Gastrocnemius medialis (tissue), 4 donors: Measurements from ENCODE around the gene HSD17B14. TPM values are rescaled to one million over a fixed set of nuclear protein-coding genes. Genes with fewer than 3 reads are reported as not detected.
"Not testable (repeated sequence)": the region's sequence is repeated elsewhere in the genome, so short reads cannot be mapped to it uniquely, and the experiment has no call there.

Experiments used
- ATAC-seq, 2 donors: fragments of 150-250 bp; one replicate each; pipeline ENCODE4 v1.9.1; 2016
- DNase-seq, 2 donors: peaks; one replicate each; pipeline ENCODE4 v3.0.0-alpha.2; 2019
- H3K27ac ChIP-seq, 4 donors: fragments of 200-600 bp; sonication (generic); 1 replicate in 1 of 4; 2 replicates in 3 of 4; pipeline ENCODE4 v1.5.1; 2016 to 2018; ENCODE audit warnings: mild to moderate bottlenecking in 2 of 4, moderate library complexity in 1 of 4
- H3K27me3 ChIP-seq, 3 donors: fragments of 200-600 bp; sonication (generic) in 2 of 3; 1 replicate in 1 of 3; 2 replicates in 2 of 3; pipeline versions ENCODE4 v1.5.1 to v1.6.0; 2016 to 2019; ENCODE audit warnings: mild to moderate bottlenecking in 1 of 3, moderate library complexity in 1 of 3
- H3K36me3 ChIP-seq, 2 donors: fragments of 200-600 bp; sonication (generic) in 1 of 2; one replicate each; pipeline ENCODE4 v1.5.1; 2017 to 2018
- H3K4me1 ChIP-seq, 2 donors: fragments of 200-600 bp; sonication (generic) in 1 of 2; one replicate each; pipeline ENCODE4 v1.5.1; 2016 to 2017; ENCODE audit warnings: mild to moderate bottlenecking in 2 of 2
- H3K4me3 ChIP-seq, 4 donors: fragments of 200-600 bp; sonication (generic) in 3 of 4; 1 replicate in 1 of 4; 2 replicates in 3 of 4; pipeline ENCODE4 v1.5.1; 2016 to 2019; ENCODE audit warnings: mild to moderate bottlenecking in 2 of 4
- H3K9me3 ChIP-seq, 3 donors: fragments of 200-600 bp; sonication (generic) in 2 of 3; 1 replicate in 1 of 3; 2 replicates in 2 of 3; pipeline ENCODE4 v1.5.1; 2016 to 2019
- POLR2A ChIP-seq, 2 donors: fragments of 450-650 bp; IDR thresholded peaks; one replicate each; pipeline ENCODE4 v1.6.1; 2017; ENCODE audit warnings: antibody characterized with exemption in 2 of 2, mild to moderate bottlenecking in 2 of 2, moderate library complexity in 2 of 2
- in situ Hi-C, 4 donors: fragments of 200-750 bp; cut with MboI; loops; one replicate each; pipeline versions ENCODE4 v1.15.0 to v1.8.0; 2017; ENCODE audit warnings: low sequenced_read_pairs in 4 of 4
- intact Hi-C: fragments of 100-400 bp; cut with DNase I; formaldehyde crosslinking; loops from one replicate; pipeline ENCODE4 v1.15.1; 2023; ENCODE audit warnings: low total_unique reads
- total RNA-seq, 4 donors: library from RNA; depleted of rRNA; stranded (reverse); fragments of >200 nt; gene quantifications; one replicate each; pipeline versions ENCODE4 v1.1.0 to v1.2.3, GENCODE V29; 2016
- TF ChIP-seq, protein P1 (sequence below), 5 experiments: fragments of 450-650 bp in 3 of 5; fragments of 200-600 bp in 2 of 5; sonication (generic) in 2 of 5; IDR thresholded peaks in 4 of 5; conservative IDR thresholded peaks in 1 of 5; 1 replicate in 4 of 5; 2 replicates in 1 of 5; pipeline ENCODE4 v1.5.1; 2016 to 2019; ENCODE audit warnings: antibody characterized with exemption in 5 of 5, mild to moderate bottlenecking in 3 of 5, moderate library complexity in 3 of 5

HSD17B14 gene
- 1 to 10 TPM in 3 of 4 donors, not detected in 1; 1.2 to 1.9 (median 1.7) TPM for total RNA-seq

DNA sequence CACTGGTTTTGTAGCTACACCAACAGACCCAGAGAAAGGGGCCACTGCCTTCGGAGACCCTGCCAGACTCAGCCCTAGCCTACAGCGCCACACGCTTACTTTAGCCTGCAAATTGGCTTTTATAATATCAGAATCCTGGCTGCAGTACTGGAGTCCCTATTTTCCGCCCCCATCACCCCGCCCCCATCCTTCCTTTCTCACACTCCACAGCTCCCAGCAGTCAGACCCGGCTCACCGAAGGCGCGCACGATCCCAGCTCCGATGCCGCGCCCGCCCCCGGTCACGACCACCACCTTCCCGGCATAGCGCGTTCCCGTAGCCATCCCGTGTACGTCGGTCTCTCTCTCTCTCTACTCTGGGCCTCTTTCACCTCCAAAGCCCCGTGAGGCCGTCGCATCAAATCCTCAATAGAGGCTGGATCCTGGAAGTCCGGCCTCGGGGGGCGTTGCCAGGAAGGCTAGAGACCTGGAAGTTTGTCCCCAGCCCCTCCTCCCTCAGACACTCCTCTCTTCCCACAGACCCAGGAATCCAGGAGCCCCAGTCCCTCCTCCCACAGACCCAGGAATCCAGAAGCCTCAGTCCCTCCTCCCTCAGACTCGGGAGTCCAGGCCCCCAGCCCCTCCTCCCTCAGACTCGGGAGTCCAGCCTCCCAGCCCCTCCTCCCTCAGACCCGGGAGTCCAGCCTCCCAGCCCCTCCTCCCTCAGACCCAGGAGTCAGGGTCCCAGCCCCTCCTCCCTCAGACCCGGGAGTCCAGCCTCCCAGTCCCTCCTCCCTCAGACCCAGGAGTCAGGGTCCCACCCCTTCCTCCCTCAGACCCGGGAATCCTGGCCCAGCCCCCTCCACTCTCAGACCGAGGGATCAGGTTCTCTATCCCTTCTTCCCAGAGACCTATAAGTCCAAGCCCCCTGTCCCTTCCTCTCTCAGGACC lies at the start of gene HSD17B14:
TSS of gene HSD17B14 (minus strand) at position 403 of the 929 bp plus-strand sequence. CDS start at position 323, 80 bp downstream.
- Histone ChIP-seq H3K4me3 (peak within 1 kb of the TSS; percentile 24 to 42 (median 34)), H3K9me3 (no peaks in the 10 kb centered on the region), H3K27ac (peak within 1 kb of the TSS; percentile 65 to 72 (median 66)), H3K36me3 (no peaks in the 10 kb centered on the region), H3K4me1 (peaks cover 0 to 7% of the 10 kb centered on the region in 2 donors), H3K27me3 (no peaks in the 10 kb centered on the region)
- intact Hi-C loops, result loop anchor here (5.0 kb wide), 1 partner anchor 94 kb away; the partner anchor contains the start of gene RASIP1
- no peak for DNase-seq
- TF ChIP-seq POLR2A (IDR thresholded peaks at IDR 0.05), result no peak
- TF ChIP-seq, protein P1, sequence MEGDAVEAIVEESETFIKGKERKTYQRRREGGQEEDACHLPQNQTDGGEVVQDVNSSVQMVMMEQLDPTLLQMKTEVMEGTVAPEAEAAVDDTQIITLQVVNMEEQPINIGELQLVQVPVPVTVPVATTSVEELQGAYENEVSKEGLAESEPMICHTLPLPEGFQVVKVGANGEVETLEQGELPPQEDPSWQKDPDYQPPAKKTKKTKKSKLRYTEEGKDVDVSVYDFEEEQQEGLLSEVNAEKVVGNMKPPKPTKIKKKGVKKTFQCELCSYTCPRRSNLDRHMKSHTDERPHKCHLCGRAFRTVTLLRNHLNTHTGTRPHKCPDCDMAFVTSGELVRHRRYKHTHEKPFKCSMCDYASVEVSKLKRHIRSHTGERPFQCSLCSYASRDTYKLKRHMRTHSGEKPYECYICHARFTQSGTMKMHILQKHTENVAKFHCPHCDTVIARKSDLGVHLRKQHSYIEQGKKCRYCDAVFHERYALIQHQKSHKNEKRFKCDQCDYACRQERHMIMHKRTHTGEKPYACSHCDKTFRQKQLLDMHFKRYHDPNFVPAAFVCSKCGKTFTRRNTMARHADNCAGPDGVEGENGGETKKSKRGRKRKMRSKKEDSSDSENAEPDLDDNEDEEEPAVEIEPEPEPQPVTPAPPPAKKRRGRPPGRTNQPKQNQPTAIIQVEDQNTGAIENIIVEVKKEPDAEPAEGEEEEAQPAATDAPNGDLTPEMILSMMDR (IDR thresholded peaks at IDR 0.05 in 4 of 5, conservative IDR thresholded peaks at IDR 0.05 in 1 of 5), result peak in 1 of 5 experiments; percentile 33
- in situ Hi-C loops, result no loop called here
- ATAC-seq, result peak in 1 of 2 donors; percentile 17

DNA sequence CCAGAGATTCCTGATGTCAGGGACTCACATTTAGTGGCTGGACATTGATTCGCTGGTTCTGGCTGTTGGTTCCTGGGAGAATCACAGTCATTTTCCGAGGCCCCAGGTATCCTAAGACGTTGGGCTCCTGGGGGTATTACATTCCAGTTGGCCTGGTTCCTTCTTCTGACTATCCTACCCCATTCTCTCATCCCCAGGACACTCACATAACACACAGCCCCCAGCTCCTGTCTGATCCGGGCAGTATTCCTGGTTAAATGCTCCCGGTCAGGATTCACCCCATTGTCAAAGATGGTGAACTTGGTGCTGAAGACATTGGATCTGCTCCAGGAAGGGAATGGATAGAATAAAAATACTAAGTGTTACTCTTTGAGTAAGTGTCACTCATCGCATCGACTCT lies 47.4 kb upstream of the HSD17B14 start:
- H3K27ac ChIP-seq, result no peak overlapping the region
- TF ChIP-seq POLR2A (IDR thresholded peaks at IDR 0.05), result no peak
- TF ChIP-seq, protein P1 (IDR thresholded peaks at IDR 0.05 in 4 of 5, conservative IDR thresholded peaks at IDR 0.05 in 1 of 5), result no peak
- no peak overlapping the region for H3K4me3 ChIP-seq
- intact Hi-C loops (no loop called here), in situ Hi-C loops (no loop called here)
- H3K27me3 ChIP-seq, result no peaks in the 10 kb centered on the region
- H3K4me1 ChIP-seq, result peaks cover 0 to under 1% of the 10 kb centered on the region in 2 donors
- H3K36me3 ChIP-seq, result no peaks in the 10 kb centered on the region
- ATAC-seq (no peak), DNase-seq (no peak)
- no peaks in the 10 kb centered on the region for H3K9me3 ChIP-seq

- Histone ChIP-seq H3K9me3 (no peaks in the 10 kb centered on the region), H3K4me3 (no peak overlapping the region), H3K4me1 (peaks cover 7 to 9% of the 10 kb centered on the region in 2 donors), H3K27me3 (no peaks in the 10 kb centered on the region), H3K27ac (peak overlapping the region in 2 of 4 donors; percentile 23 to 43), H3K36me3 (peaks cover 0 to 16% of the 10 kb centered on the region in 2 donors)
- peak in 1 of 2 donors; percentile 39 for DNase-seq
- in situ Hi-C loops, result no loop called here
- peak; percentile 74 to 82 for ATAC-seq
- TF ChIP-seq POLR2A (IDR thresholded peaks at IDR 0.05), result no peak
- intact Hi-C loops, result no loop called here
Observed at GRCh38 chr19:48881741-48882657, 45.7 kb upstream of the HSD17B14 start.

DNA sequence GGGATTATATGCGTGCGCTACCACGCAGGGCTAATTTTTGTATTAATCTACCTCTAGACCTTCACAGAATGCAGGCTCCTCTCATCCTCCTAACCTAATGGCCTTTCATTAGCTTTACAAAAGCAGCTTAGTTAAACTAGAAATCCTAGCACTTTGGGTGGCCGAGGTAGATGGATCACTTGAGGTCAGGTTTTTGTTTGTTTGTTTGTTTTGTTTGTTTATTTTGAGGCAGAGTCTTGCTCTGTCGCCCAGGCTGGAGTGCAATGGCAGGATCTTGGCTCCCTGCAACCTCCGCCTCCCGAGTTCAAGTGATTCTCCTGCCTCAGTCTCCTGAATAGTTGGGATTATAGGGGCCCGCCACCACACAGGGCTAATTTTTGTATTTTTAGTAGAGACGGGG lies 43.4 kb upstream of the HSD17B14 start:
- H3K4me3 ChIP-seq, ATAC-seq, DNase-seq, H3K27me3 ChIP-seq, H3K9me3 ChIP-seq: not testable (repeated sequence)
- intact Hi-C loops (loop anchor here (5.0 kb wide), 1 partner anchor 73 kb away; the partner anchor contains the start of gene BAX), in situ Hi-C loops (loop anchor here in 1 of 4 donors (10.0 kb wide), 1 partner anchor 85 kb away; the partner anchor contains the start of gene FTL)
- Histone ChIP-seq H3K4me1 (peaks cover 24 to 25% of the 10 kb centered on the region in 2 donors), H3K36me3 (peaks cover 0 to 39% of the 10 kb centered on the region in 2 donors), H3K27ac (peak overlapping the region; percentile 94 to 100 (median 99))

DNA sequence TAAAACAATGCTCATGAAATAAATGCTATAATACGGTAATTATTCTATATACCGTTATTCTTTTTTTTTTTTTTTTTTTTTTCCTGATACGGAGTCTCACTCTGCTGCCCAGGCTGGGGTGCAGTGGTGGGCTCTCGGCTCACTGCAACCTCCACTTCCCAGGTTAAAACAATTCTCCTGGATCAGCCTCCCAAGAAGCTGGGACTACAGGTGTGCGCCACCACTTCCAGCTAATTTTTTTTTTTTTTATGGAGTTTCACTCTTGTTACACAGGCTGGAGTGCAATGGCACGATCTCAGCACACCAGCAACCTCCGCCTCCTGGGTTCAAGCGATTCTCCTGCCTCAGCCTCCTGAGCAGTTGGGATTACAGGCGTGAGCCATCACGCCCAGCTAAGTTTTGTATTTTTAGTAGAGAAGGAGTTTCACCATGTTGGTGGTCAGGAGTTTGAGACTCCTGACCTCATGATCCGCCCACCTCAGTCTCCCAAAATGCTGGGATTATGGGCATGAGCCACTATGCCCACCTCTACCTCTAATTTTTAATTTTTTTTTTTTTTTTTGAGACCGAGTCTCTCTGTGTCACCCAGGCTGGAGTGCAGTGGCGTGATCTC lies 42.8 kb upstream of the HSD17B14 start:
- no peaks in the 10 kb centered on the region for H3K27me3 ChIP-seq
- no peak overlapping the region for H3K4me3 ChIP-seq
- intact Hi-C loops (loop anchor here (5.0 kb wide), 1 partner anchor 73 kb away; the partner anchor contains the start of gene BAX), in situ Hi-C loops (loop anchor here in 1 of 4 donors (10.0 kb wide), 1 partner anchor 86 kb away; the partner anchor contains the start of gene FTL)
- ATAC-seq (no peak), DNase-seq (no peak)
- peaks cover 0 to 44% of the 10 kb centered on the region in 2 donors for H3K36me3 ChIP-seq
- H3K4me1 ChIP-seq, result peaks cover 25 to 27% of the 10 kb centered on the region in 2 donors
- peak overlapping the region; percentile 94 to 100 (median 99) for H3K27ac ChIP-seq
- TF ChIP-seq POLR2A (IDR thresholded peaks at IDR 0.05), result no peak
- TF ChIP-seq, protein P1 (IDR thresholded peaks at IDR 0.05 in 4 of 5, conservative IDR thresholded peaks at IDR 0.05 in 1 of 5), result no peak
- H3K9me3 ChIP-seq, result no peaks in the 10 kb centered on the region
